ENCODE data around the gene PIK3CD. TPM values are rescaled to one million over a fixed set of nuclear protein-coding genes. Genes with fewer than 3 reads are reported as not detected.

The PIK3CD gene
- total and polyA plus RNA-seq, 4 donors: 1.8 to 11.3 (median 3.4) TPM

DNA sequence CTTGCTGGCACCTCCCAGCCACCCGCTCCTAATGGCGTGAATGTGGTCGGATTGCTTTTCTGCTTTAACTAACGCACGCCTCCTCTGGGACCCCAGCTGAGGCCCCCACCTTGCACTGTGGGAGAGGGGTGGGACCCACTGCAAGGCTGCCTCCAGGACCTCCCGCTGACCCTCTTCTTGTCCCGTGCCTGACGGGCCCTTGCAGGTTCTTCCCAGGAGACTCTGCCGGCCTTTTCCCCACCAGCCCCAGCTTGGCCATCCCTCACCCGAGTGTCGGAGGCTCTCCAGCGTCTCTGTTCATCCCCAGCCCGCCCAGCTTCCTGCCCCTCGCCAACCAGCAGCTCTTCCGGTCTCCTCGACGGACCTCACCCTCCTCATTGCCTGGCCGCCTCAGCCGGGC is 44.2 kb upstream of the PIK3CD start:
- WGBS: 96% methylated on average over 19 of the region's 19 CpGs
- H3K36me3 ChIP-seq (ENCODE audit: control insufficient read depth in 4 of 4, insufficient read depth in 3 of 4, low read depth in 1 of 4, low read length in 3 of 4): peaks cover 0 to 8% (median 2%) of the 10 kb centered on the region in 4 donors
- no peaks in the 10 kb centered on the region for H3K4me1 ChIP-seq (ENCODE audit: control insufficient read depth in 4 of 4, insufficient read depth in 4 of 4, low read length in 3 of 4)
- no peaks in the 10 kb centered on the region for H3K9me3 ChIP-seq (ENCODE audit: control insufficient read depth in 4 of 4, low read length in 3 of 4)
- no peaks in the 10 kb centered on the region for H3K27me3 ChIP-seq (ENCODE audit: control insufficient read depth in 4 of 4, insufficient read depth in 4 of 4, low read length in 3 of 4)
- DNase-seq (ENCODE audit: low spot score): no peak
- TF ChIP-seq FOXA2 (IDR thresholded peaks at IDR 0.05) (no peak), FOXA1 (IDR thresholded peaks at IDR 0.05) (no peak), EGR1 (IDR thresholded peaks at IDR 0.05; ENCODE audit: low read depth in 2 of 2) (no peak), HNF4A (conservative IDR thresholded peaks at IDR 0.05) (no peak)
- TF ChIP-seq, protein P1, sequence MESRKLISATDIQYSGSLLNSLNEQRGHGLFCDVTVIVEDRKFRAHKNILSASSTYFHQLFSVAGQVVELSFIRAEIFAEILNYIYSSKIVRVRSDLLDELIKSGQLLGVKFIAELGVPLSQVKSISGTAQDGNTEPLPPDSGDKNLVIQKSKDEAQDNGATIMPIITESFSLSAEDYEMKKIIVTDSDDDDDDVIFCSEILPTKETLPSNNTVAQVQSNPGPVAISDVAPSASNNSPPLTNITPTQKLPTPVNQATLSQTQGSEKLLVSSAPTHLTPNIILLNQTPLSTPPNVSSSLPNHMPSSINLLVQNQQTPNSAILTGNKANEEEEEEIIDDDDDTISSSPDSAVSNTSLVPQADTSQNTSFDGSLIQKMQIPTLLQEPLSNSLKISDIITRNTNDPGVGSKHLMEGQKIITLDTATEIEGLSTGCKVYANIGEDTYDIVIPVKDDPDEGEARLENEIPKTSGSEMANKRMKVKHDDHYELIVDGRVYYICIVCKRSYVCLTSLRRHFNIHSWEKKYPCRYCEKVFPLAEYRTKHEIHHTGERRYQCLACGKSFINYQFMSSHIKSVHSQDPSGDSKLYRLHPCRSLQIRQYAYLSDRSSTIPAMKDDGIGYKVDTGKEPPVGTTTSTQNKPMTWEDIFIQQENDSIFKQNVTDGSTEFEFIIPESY (IDR thresholded peaks at IDR 0.05): no peak
- no peak overlapping the region for H3K27ac ChIP-seq (ENCODE audit: low read depth in 1 of 2, low read length in 2 of 2)
- no peak overlapping the region for H3K9ac ChIP-seq (ENCODE audit: low read depth in 1 of 2, low read length in 2 of 2)
- no peak overlapping the region for H3K4me3 ChIP-seq (ENCODE audit: low read depth in 1 of 3, low read length in 3 of 3)

GRCh38 chr1:9609998-9610397 is 41.5 kb upstream of the PIK3CD start:
- Histone ChIP-seq H3K36me3 (ENCODE audit: control insufficient read depth in 4 of 4, insufficient read depth in 3 of 4, low read depth in 1 of 4, low read length in 3 of 4) (peaks cover 0 to 10% (median 2%) of the 10 kb centered on the region in 4 donors), H3K9ac (ENCODE audit: low read depth in 1 of 2, low read length in 2 of 2) (no peak overlapping the region), H3K4me3 (ENCODE audit: low read depth in 1 of 3, low read length in 3 of 3) (no peak overlapping the region), H3K27ac (ENCODE audit: low read depth in 1 of 2, low read length in 2 of 2) (no peak overlapping the region), H3K4me1 (ENCODE audit: control insufficient read depth in 4 of 4, insufficient read depth in 4 of 4, low read length in 3 of 4) (no peaks in the 10 kb centered on the region), H3K27me3 (ENCODE audit: control insufficient read depth in 4 of 4, insufficient read depth in 4 of 4, low read length in 3 of 4) (no peaks in the 10 kb centered on the region), H3K9me3 (ENCODE audit: control insufficient read depth in 4 of 4, low read length in 3 of 4) (no peaks in the 10 kb centered on the region)
- DNase-seq (ENCODE audit: low spot score): no peak
- 87% methylated on average over 5 of the region's 5 CpGs for WGBS
- TF ChIP-seq MAX (IDR thresholded peaks at IDR 0.05): no peak
- TF ChIP-seq GABPA (IDR thresholded peaks at IDR 0.05 in 1 of 2, conservative IDR thresholded peaks at IDR 0.05 in 1 of 2): no peak
- no peak for TF ChIP-seq JUND (IDR thresholded peaks at IDR 0.05)
- TF ChIP-seq YY1 (IDR thresholded peaks at IDR 0.05): no peak
- no peak for TF ChIP-seq HNF4G (IDR thresholded peaks at IDR 0.05)
- no peak for TF ChIP-seq CTCF (IDR thresholded peaks at IDR 0.05; ENCODE audit: low read depth, low read length, missing input control)
- no peak for TF ChIP-seq ATF3 (IDR thresholded peaks at IDR 0.05)

GRCh38 chr1:9610548-9610947 is 41.0 kb upstream of the PIK3CD start:
- WGBS: 94% methylated on average over 25 of the region's 25 CpGs
- peaks cover 0 to 10% (median 2%) of the 10 kb centered on the region in 4 donors for H3K36me3 ChIP-seq (ENCODE audit: control insufficient read depth in 4 of 4, insufficient read depth in 3 of 4, low read depth in 1 of 4, low read length in 3 of 4)

More at GRCh38 chr1:9610548-9610947, 41.0 kb upstream of the PIK3CD start:
- Histone ChIP-seq H3K9me3 (ENCODE audit: control insufficient read depth in 4 of 4, low read length in 3 of 4) (no peaks in the 10 kb centered on the region), H3K4me3 (ENCODE audit: low read depth in 1 of 3, low read length in 3 of 3) (no peak overlapping the region), H3K4me1 (ENCODE audit: control insufficient read depth in 4 of 4, insufficient read depth in 4 of 4, low read length in 3 of 4) (no peaks in the 10 kb centered on the region), H3K27ac (ENCODE audit: low read depth in 1 of 2, low read length in 2 of 2) (no peak overlapping the region), H3K9ac (ENCODE audit: low read depth in 1 of 2, low read length in 2 of 2) (no peak overlapping the region), H3K27me3 (ENCODE audit: control insufficient read depth in 4 of 4, insufficient read depth in 4 of 4, low read length in 3 of 4) (no peaks in the 10 kb centered on the region)
- TF ChIP-seq RAD21 (IDR thresholded peaks at IDR 0.05): no peak
- no peak for TF ChIP-seq RXRA (IDR thresholded peaks at IDR 0.05)
- no peak for TF ChIP-seq SP1 (IDR thresholded peaks at IDR 0.05)
- DNase-seq (ENCODE audit: low spot score): no peak

Data from liver (tissue), 9 donors.